GM12892 (cell line): Measurements from ENCODE around the gene IER3IP1.

ENCODE experiments used
- POLR2A ChIP-seq: IDR thresholded peaks from 2 replicates; pipeline ENCODE4 v1.6.1; 2011; ENCODE audit warnings: low read depth, low read length, control low read depth
- POLR2AphosphoS5 ChIP-seq: IDR thresholded peaks from 2 replicates; pipeline ENCODE4 v1.6.1; 2011; ENCODE audit warnings: low read depth, low read length, control low read depth
- TAF1 ChIP-seq: IDR thresholded peaks from 2 replicates; pipeline ENCODE4 v1.6.1; 2011; ENCODE audit warnings: low read depth, mild to moderate bottlenecking, control low read depth, low read length, borderline replicate concordance

DNA sequence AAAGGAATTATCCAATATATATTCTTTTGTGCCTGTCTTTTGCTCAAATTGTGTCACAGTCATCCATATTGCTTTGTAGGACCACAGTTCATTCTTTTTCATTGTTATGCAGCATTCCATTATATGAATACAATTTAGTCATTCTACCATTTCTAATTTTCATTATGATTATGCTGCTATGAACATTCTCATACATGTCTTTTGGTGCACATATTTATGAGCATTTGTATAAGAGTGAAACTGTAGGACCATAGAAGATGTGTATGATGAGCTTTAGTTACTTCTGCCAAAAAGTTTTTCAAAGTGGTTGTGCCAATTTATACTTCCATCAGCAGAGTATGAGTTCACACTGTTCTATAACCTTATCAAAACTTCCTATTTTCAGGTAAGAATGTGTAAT lies 7.7 kb downstream of the IER3IP1 start:
- no peak for TF ChIP-seq POLR2AphosphoS5
- TF ChIP-seq POLR2A = no peak
- TF ChIP-seq TAF1 = no peak
